Chondrocyte (in vitro differentiated cells): ENCODE measurements around the gene MAGEF1. TPM values are rescaled to one million over a fixed set of nuclear protein-coding genes. Genes with fewer than 3 reads are reported as not detected.

Source experiments
- DNase-seq: peaks from one replicate; pipeline ENCODE4 v3.0.0; 2021; ENCODE audit warnings: mixed read lengths, low spot score
- H3K27ac Mint-ChIP-seq: one replicate; pipeline ENCODE4 v1.8.0; 2021; ENCODE audit warnings: mild to moderate bottlenecking, moderate library complexity, mixed read lengths; ENCODE audit not compliant: unreplicated experiment
- H3K27me3 Mint-ChIP-seq: 2 replicates; pipeline ENCODE4 v1.8.0; 2021; ENCODE audit warnings: low read depth, mixed read lengths
- H3K36me3 Mint-ChIP-seq: 2 replicates; pipeline ENCODE4 v1.8.0; 2021; ENCODE audit warnings: low read depth, mixed read lengths
- H3K4me1 Mint-ChIP-seq: 2 replicates; pipeline ENCODE4 v1.8.0; 2021; ENCODE audit warnings: low read depth, mild to moderate bottlenecking, mixed read lengths
- H3K4me3 Mint-ChIP-seq: one replicate; pipeline ENCODE4 v1.8.0; 2021; ENCODE audit warnings: mild to moderate bottlenecking, moderate library complexity, mixed read lengths; ENCODE audit not compliant: unreplicated experiment
- H3K9me3 Mint-ChIP-seq: 2 replicates; pipeline ENCODE4 v1.8.0; 2021; ENCODE audit warnings: low read depth, mixed read lengths
- total RNA-seq: library from RNA; stranded (reverse); gene quantifications from 3 replicates; pipeline ENCODE4 v1.2.1, GENCODE V29; 2021
- TF ChIP-seq, protein P1 (sequence below): fragments of 200-600 bp; sonication (generic); IDR thresholded peaks from 2 replicates; pipeline ENCODE4 v1.5.0; 2021; ENCODE audit warnings: antibody characterized with exemption, mild to moderate bottlenecking, moderate library complexity

MAGEF1 gene
- total RNA-seq, 1 donor from 2014 or later = 37.8 TPM

DNA sequence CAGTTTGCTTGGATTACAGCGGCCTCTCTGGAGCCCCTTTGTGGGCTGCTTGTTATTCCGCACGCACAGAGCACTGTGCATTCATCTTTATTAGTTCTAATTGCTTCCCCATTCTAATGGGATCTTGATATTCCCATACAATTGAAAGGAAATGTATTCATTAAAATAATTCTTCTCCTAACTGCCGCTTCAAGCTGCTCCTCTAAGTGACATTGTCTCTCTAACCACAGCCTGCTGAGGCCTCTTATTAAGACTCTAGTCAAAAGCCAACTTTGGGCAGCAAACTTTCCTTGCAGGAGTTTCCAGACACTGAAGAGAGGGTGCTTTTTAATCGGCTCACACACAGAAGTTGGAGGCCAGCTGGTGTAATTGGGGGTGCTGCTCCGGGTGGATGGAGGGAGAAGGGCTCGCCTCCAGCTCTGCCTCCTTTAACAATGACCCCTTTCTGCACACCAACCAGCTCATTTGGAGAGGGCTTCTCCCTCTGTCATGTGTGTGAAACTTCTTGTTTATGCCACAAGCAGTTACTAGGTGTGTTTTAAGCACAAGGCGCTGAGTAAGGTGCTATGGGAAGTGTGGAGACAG lies 5.6 kb upstream of the MAGEF1 start:
- peak overlapping the region; percentile 3 for H3K4me3 Mint-ChIP-seq
- DNase-seq = no peak
- no peaks in the 10 kb centered on the region for H3K9me3 Mint-ChIP-seq
- no peaks in the 10 kb centered on the region for H3K36me3 Mint-ChIP-seq
- H3K27me3 Mint-ChIP-seq = no peaks in the 10 kb centered on the region
- TF ChIP-seq, protein P1, sequence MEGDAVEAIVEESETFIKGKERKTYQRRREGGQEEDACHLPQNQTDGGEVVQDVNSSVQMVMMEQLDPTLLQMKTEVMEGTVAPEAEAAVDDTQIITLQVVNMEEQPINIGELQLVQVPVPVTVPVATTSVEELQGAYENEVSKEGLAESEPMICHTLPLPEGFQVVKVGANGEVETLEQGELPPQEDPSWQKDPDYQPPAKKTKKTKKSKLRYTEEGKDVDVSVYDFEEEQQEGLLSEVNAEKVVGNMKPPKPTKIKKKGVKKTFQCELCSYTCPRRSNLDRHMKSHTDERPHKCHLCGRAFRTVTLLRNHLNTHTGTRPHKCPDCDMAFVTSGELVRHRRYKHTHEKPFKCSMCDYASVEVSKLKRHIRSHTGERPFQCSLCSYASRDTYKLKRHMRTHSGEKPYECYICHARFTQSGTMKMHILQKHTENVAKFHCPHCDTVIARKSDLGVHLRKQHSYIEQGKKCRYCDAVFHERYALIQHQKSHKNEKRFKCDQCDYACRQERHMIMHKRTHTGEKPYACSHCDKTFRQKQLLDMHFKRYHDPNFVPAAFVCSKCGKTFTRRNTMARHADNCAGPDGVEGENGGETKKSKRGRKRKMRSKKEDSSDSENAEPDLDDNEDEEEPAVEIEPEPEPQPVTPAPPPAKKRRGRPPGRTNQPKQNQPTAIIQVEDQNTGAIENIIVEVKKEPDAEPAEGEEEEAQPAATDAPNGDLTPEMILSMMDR = peak; percentile 49
- H3K4me1 Mint-ChIP-seq = peaks cover 40% of the 10 kb centered on the region
- peak overlapping the region; percentile 22 for H3K27ac Mint-ChIP-seq

DNA sequence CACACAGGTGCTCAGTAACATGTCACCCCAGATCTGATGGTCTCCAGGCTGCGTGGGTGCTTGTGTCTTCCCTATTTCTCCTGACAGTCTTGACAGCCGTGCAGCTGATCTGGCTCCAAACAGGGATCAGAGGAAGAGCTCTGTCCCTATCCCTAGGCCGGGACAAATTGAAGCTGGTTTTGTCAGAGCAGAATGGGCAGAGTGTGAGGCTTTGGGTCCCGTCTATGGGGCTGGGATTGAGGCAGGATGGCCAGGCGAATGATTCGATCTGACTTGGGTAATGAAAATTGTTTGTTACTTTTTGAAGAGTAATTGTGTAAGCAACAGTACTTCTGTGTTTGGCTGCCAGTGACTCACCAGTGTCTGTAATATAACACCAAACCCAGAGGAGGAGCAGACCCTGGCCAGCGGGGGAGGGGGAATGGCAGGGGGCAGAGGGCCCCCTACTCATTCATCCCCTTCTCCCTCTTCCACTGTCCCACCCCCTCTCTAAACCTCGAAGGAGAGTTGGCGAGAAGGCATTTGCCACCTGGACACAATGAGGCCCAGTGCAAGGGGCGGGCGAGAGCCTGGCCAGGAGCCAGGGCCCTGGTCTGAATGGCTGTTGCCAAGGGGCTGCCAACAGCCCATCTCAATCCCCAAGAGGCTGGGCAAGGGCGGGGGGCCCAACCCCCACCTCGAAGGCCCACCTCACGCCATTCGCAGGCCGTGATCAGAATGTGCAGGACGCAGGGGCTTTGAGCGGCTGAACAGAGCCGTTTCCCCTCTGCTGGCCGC lies 4.9 kb upstream of the MAGEF1 start:
- TF ChIP-seq, protein P1 = no peak
- H3K4me1 Mint-ChIP-seq = peaks cover 46% of the 10 kb centered on the region
- H3K4me3 Mint-ChIP-seq = peak overlapping the region; percentile 4
- H3K27me3 Mint-ChIP-seq = no peaks in the 10 kb centered on the region
- no peaks in the 10 kb centered on the region for H3K9me3 Mint-ChIP-seq
- H3K36me3 Mint-ChIP-seq = no peaks in the 10 kb centered on the region
- DNase-seq = no peak
- peak overlapping the region; percentile 86 for H3K27ac Mint-ChIP-seq

DNA sequence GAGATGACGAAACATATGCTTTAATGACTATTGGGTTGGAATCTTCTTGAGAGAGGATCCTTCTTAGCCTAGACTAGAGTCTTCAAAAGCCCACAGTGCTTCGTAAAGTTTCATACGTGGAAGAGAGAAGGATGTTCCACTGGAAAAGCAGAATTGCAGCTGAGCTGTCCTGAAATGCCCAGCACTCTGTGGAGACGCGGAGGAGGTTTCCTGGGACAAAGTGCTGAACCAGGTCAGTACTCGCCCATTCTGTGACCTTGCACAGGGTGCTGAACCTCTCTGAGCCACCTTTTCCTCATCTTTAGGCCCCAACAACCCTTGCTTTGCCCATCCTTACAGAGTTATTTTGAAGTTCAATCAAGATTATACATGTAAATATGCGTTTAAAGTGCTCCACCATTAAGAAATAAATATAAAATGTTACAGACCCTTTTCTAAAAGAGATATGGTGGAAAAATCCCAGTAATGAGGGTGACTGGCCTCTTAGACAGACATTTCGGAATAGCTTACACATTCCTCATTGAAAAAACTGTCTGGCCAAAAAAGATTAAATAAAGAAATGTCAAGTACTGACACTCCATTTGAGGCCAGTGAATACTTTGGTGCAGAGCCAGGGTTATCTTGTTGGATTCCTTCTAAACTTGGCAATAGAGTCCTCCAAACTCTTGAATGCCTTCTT lies 4.2 kb upstream of the MAGEF1 start:
- no peak for DNase-seq
- Mint-ChIP-seq H3K4me3 (peak overlapping the region; percentile 4), H3K27ac (peak overlapping the region; percentile 87), H3K4me1 (peaks cover 48% of the 10 kb centered on the region), H3K9me3 (no peaks in the 10 kb centered on the region), H3K27me3 (no peaks in the 10 kb centered on the region), H3K36me3 (no peaks in the 10 kb centered on the region)
- TF ChIP-seq, protein P1 = no peak

DNA sequence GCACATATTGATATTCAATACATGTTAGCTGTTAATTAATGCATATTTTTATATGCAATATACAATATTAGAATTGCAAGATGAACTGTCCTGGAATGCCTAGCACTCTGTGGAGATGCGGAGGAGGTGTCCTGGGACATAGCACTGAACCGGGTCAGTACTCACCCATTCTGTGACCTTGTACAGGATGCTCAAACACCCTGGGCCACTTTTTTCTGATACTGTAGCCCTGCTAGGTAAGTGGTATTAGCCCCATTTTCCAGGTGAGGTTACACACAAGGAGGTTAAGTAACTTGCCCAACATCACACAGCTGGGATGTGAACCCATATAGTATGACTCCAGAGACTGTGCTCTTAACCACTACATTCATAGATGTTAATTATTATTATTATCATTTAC lies 1.7 kb upstream of the MAGEF1 start:
- Mint-ChIP-seq H3K4me1 (peaks cover 63% of the 10 kb centered on the region), H3K27ac (no peak overlapping the region), H3K4me3 (no peak overlapping the region), H3K27me3 (no peaks in the 10 kb centered on the region), H3K9me3 (no peaks in the 10 kb centered on the region), H3K36me3 (peaks cover 8% of the 10 kb centered on the region)
- no peak for DNase-seq
- TF ChIP-seq, protein P1 = no peak

DNA sequence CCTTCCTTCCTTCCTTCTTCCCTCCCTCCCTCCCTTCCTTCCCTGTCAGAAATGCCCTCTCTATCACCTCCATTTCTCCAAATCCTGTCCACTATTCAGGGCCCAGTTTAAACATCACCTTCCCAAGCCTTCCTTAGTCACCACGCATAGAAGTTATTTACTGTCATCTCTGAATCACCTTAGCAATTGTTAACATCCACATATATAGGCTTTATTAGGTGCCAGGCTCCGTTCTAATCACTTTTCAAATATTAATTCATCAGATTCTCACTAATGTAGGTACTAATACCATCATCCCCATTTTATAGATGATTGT lies 1.1 kb upstream of the MAGEF1 start:
- Mint-ChIP-seq H3K9me3 (no peaks in the 10 kb centered on the region), H3K36me3 (peaks cover 10% of the 10 kb centered on the region), H3K4me3 (peak overlapping the region; percentile 39), H3K4me1 (peaks cover 60% of the 10 kb centered on the region), H3K27ac (no peak overlapping the region), H3K27me3 (no peaks in the 10 kb centered on the region)
- TF ChIP-seq, protein P1 = no peak
- no peak for DNase-seq
